HTERT RPE-1 (cell line): ENCODE data around the gene FBXL15.

Source experiments
- in situ Hi-C: fragments of 300-500 bp; cut with MboI; formaldehyde crosslinking; loops from 4 replicates; pipeline ENCODE4 v1.14.3; 2020; ENCODE audit warnings: low sequenced_read_pairs

Gene FBXL15

DNA sequence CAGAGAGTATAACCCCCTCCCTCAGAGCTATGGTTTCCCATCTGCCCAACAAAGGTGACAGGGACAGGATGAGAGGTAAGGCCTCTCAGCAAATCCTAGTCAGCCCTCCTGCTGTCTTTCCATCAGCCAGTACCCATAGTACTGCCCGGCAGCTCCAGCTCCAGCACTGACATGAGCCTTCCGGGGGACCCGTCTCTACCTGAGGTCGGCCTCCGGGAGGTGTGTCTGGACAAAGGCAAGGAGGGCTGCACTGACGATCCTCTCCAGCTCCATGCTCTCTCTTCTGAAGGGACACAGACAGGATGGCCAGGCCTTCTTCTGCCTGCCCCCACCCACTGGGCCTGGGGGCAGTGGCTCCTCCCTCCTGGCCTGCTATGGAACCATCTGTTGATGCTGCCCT, 4.3 kb downstream of the FBXL15 start:
- in situ Hi-C loops: no loop called here

DNA sequence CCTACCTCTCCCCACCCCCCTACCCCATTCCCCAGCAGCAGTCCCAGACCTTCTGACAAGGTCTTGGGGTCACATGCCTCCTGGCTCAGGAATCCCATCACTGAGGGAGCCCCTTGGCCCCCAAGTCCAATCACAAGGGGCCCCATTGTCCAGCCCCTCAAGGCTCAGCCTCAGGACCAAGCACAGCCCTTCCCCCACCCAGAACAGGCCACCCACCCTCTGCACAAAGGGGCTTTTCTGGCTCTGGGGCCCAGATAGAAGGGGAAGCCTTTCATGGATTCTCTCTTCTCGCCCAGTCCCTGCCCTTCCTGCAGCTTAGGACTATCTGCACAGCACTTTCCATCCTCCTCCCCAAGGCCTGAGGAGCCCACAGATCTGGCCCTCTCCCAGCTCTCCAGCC, 4.8 kb downstream of the FBXL15 start:
- in situ Hi-C loops: no loop called here

- in situ Hi-C loops: no loop called here
Measured at GRCh38 chr10:102426803-102427287, 6.2 kb downstream of the FBXL15 start.

GRCh38 chr10:102429468-102429867, 8.8 kb downstream of the FBXL15 start:
- in situ Hi-C loops: no loop called here

- in situ Hi-C loops: no loop called here
Measured at GRCh38 chr10:102431452-102432124, 11.0 kb downstream of the FBXL15 start.

GRCh38 chr10:102432162-102432950, 11.7 kb downstream of the FBXL15 start, which contains the start of gene CUEDC2:
CUEDC2 (minus strand) TSS chr10:102432574; CDS start chr10:102425188, 7,386 bp downstream.
- in situ Hi-C loops: no loop called here

DNA sequence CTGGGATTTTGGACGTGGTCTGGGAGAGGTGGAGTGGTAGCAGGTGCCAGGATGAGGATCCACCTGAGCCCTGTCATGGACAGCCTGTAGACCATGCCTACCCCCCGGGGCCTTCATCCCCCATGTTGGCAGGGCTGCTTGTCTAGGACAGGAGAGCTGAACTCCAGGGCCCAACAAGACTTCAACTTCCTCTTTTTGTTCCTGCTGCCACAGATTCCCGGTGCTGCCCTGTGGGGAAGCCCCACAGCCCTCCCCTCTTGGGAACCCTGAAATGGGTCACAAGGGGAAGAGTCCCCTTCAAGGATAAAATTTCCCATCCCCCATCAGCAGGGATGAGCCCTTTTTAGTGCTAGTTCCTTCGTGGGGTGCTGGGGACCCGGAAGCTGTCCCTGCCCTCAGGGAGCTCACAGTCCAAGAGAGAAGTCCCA, 13.0 kb downstream of the FBXL15 start:
- in situ Hi-C loops: no loop called here

GRCh38 chr10:102434394-102435132, 13.9 kb downstream of the FBXL15 start:
- in situ Hi-C loops: no loop called here

GRCh38 chr10:102435133-102435497, 14.5 kb downstream of the FBXL15 start:
- in situ Hi-C loops: no loop called here

- in situ Hi-C loops: no loop called here
Measured at GRCh38 chr10:102435529-102436233, 15.0 kb downstream of the FBXL15 start.

- in situ Hi-C loops: no loop called here
Measured at GRCh38 chr10:102436312-102436711, 15.7 kb downstream of the FBXL15 start.

GRCh38 chr10:102437515-102437914, 16.9 kb downstream of the FBXL15 start:
- in situ Hi-C loops: no loop called here

DNA sequence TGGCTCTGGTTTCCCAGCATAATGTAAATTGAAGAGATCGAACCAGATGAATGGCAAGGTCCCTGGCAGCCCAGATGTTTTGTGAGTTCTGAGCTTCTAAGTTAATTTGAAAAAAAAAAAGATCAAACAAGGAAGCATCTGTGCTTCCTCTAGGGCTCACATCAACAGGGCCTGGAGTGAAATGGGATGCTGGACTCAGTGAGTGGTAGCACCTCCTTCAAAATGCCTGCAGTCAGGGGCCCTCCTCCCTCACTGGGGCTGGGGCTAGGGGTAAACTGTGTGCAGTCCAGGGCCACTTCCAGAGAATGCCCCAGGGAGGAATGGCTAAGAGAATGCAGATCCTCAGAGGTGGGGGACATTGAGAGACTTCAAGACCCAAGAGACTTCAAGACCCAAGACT, 17.7 kb downstream of the FBXL15 start:
- in situ Hi-C loops: no loop called here

- in situ Hi-C loops: no loop called here
Measured at GRCh38 chr10:102444851-102445250, 24.2 kb downstream of the FBXL15 start.

- in situ Hi-C loops: no loop called here
Measured at GRCh38 chr10:102449321-102450123, 28.9 kb downstream of the FBXL15 start.

DNA sequence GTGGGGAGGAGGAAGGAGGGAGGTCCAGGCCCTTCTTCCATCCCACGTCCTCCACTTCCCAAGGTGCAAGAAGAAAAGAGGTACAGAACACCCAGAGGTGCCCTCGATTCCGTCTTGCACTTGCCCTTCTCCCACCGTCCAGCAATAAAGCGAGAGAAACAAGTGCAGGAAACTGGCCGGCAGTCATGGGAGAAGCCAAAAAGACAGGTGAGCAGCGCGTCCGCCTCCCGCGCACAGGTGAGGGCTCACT, 29.4 kb downstream of the FBXL15 start:
- in situ Hi-C loops: no loop called here

GRCh38 chr10:102450374-102451104, 29.9 kb downstream of the FBXL15 start:
- in situ Hi-C loops: no loop called here

DNA sequence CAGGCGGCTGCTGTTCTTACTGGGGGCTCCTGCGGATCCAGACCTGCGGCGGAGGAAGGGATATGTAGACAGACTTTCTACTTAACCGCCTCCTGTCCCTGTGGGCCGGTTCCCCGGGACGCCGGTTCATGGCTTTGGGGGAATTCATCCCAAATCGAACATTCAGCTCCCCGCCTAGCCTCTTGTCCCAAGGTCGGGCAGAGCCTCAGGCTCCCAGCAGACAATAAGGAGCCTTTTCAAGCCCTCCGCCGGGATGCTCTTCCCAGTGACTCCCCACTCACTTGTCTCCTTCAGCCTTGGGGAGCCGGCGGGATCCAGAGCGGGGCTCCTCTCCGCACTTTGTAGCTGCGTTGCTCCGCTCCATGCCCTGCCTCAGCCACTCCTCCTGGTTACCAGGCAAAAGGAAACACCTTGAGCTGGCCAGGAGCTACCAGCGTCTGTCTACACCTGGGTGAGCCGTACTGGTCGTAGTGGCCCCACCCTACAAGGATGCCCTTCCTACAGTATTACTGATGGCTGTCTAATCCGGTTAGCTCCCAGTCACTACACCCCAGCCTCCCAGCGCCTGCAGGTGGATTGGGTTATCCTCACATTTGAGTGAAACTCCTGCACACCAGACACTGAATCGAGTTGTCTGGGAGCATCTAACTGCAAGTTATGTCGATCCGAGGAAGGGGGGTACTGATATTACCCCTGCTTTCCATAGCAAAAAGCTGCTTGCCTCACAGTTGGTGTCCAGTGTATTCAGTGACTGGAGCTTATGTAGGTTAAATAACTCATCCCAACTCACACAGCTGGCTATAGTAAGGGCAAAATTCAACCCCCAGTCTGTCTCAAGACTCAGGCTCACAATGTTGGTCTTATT, 30.7 kb downstream of the FBXL15 start, which contains the start of gene C10orf95:
TSS of gene C10orf95 (minus strand) at position 439 of the 865 bp plus-strand sequence. CDS start 450 bp downstream, outside the sequence.
- in situ Hi-C loops: no loop called here
